HEK293 (cell line): Measurements from ENCODE around the gene AGO1.

ENCODE experiments used
- CTCF ChIA-PET: fragments of 350-600 bp; formaldehyde crosslinking; extraction: SDS; loops from one replicate; lab custom pipeline; 2021; ENCODE audit warnings: antibody characterized with exemption; lab: Yijun Ruan, JAX
- POLR2A ChIA-PET: fragments of 300-600 bp; formaldehyde crosslinking; extraction: SDS; loops from one replicate; lab custom pipeline; 2020; ENCODE audit warnings: antibody characterized with exemption, inconsistent platforms; lab: Yijun Ruan, JAX
- H3K27ac ChIP-seq: fragments of 200-500 bp; sonication (Bioruptor generic); 2 replicates; pipeline ENCODE4 v1.5.1; 2014; ENCODE audit warnings: low read depth, low read length, control low read depth, inconsistent platforms; ENCODE audit errors: extremely low read depth
- H3K36me3 ChIP-seq, 2 experiments: fragments of 200-500 bp in 1 of 2; sonication (Bioruptor generic) in 1 of 2; 1 replicate in 1 of 2; 2 replicates in 1 of 2; pipeline ENCODE4 v1.5.1; 2014 to 2017; ENCODE audit warnings: inconsistent platforms in 2 of 2, low read length in 2 of 2; ENCODE audit not compliant: control insufficient read depth in 2 of 2, insufficient read depth in 1 of 2
- H3K4me1 ChIP-seq: fragments of 200-500 bp; sonication (Bioruptor generic); 2 replicates; pipeline ENCODE4 v1.5.1; 2014; ENCODE audit warnings: mild to moderate bottlenecking, low read length, inconsistent platforms; ENCODE audit not compliant: control insufficient read depth, insufficient read depth
- H3K4me3 ChIP-seq: 2 replicates; pipeline ENCODE4 v1.5.1; 2011; ENCODE audit warnings: low read depth, mild to moderate bottlenecking, control low read depth, low read length, moderate library complexity
- H3K9me3 ChIP-seq: fragments of 200-500 bp; sonication (Bioruptor generic); 2 replicates; pipeline ENCODE4 v1.5.1; 2014; ENCODE audit warnings: low read depth, low read length, inconsistent platforms; ENCODE audit not compliant: control insufficient read depth, insufficient read depth
- BCL11B ChIP-seq: fragments of 450-650 bp; formaldehyde crosslinking; IDR thresholded peaks from 2 replicates; pipeline ENCODE4 v1.5.1; 2016; ENCODE audit warnings: low read depth, missing biosample characterization, missing genetic modification characterization
- FEZF1 ChIP-seq: fragments of 450-650 bp; formaldehyde crosslinking; IDR thresholded peaks from 2 replicates; pipeline ENCODE4 v1.5.1; 2016; ENCODE audit warnings: missing biosample characterization, missing genetic modification characterization
- GLIS1 ChIP-seq: fragments of 450-650 bp; formaldehyde crosslinking; IDR thresholded peaks from 2 replicates; pipeline ENCODE4 v1.5.1; 2016; ENCODE audit warnings: missing biosample characterization, missing genetic modification characterization
- KLF1 ChIP-seq: fragments of 450-650 bp; formaldehyde crosslinking; IDR thresholded peaks from 2 replicates; pipeline ENCODE4 v1.5.1; 2016; ENCODE audit warnings: missing biosample characterization, missing genetic modification characterization
- KLF9 ChIP-seq: fragments of 450-650 bp; formaldehyde crosslinking; IDR thresholded peaks from 2 replicates; pipeline ENCODE4 v1.5.1; 2016; ENCODE audit warnings: missing biosample characterization, missing genetic modification characterization, low read depth
- RBAK ChIP-seq: fragments of 450-650 bp; formaldehyde crosslinking; IDR thresholded peaks from 2 replicates; pipeline ENCODE4 v1.5.1; 2016; ENCODE audit warnings: missing biosample characterization, missing genetic modification characterization
- ZBTB21 ChIP-seq: fragments of 450-650 bp; formaldehyde crosslinking; IDR thresholded peaks from 2 replicates; pipeline ENCODE4 v1.5.1; 2017; ENCODE audit warnings: missing biosample characterization, missing genetic modification characterization
- ZFP69B ChIP-seq: fragments of 450-650 bp; formaldehyde crosslinking; IDR thresholded peaks from 2 replicates; pipeline ENCODE4 v1.5.1; 2016; ENCODE audit warnings: missing biosample characterization, missing genetic modification characterization
- ZIC2 ChIP-seq: fragments of 450-650 bp; formaldehyde crosslinking; IDR thresholded peaks from 2 replicates; pipeline ENCODE4 v1.5.1; 2016; ENCODE audit warnings: missing biosample characterization, missing genetic modification characterization
- ZNF157 ChIP-seq: fragments of 450-650 bp; formaldehyde crosslinking; IDR thresholded peaks from 2 replicates; pipeline ENCODE4 v1.5.1; 2016; ENCODE audit warnings: missing biosample characterization, missing genetic modification characterization
- ZNF174 ChIP-seq: fragments of 450-650 bp; formaldehyde crosslinking; IDR thresholded peaks from 2 replicates; pipeline ENCODE4 v1.5.0; 2017; ENCODE audit warnings: missing biosample characterization, mild to moderate bottlenecking, missing genetic modification characterization
- ZNF175 ChIP-seq: fragments of 450-650 bp; formaldehyde crosslinking; IDR thresholded peaks from 2 replicates; pipeline ENCODE4 v1.5.1; 2016; ENCODE audit warnings: missing biosample characterization, missing genetic modification characterization
- ZNF211 ChIP-seq: fragments of 450-650 bp; formaldehyde crosslinking; IDR thresholded peaks from 2 replicates; pipeline ENCODE4 v1.5.1; 2016; ENCODE audit warnings: low read depth, missing biosample characterization, missing genetic modification characterization
- ZNF473 ChIP-seq: fragments of 450-650 bp; formaldehyde crosslinking; IDR thresholded peaks from 2 replicates; pipeline ENCODE4 v1.5.1; 2017; ENCODE audit warnings: missing biosample characterization, missing genetic modification characterization
- ZNF514 ChIP-seq: fragments of 450-650 bp; formaldehyde crosslinking; IDR thresholded peaks from 2 replicates; pipeline ENCODE4 v1.5.1; 2016; ENCODE audit warnings: missing biosample characterization, missing genetic modification characterization
- ZNF548 ChIP-seq: fragments of 450-650 bp; formaldehyde crosslinking; IDR thresholded peaks from 2 replicates; pipeline ENCODE4 v1.5.1; 2016; ENCODE audit warnings: missing biosample characterization, missing genetic modification characterization
- ZNF555 ChIP-seq: fragments of 450-650 bp; formaldehyde crosslinking; conservative IDR thresholded peaks from 2 replicates; pipeline ENCODE4 v1.5.1; 2017; ENCODE audit warnings: missing biosample characterization, mild to moderate bottlenecking, missing genetic modification characterization, inconsistent platforms
- ZNF561 ChIP-seq: fragments of 450-650 bp; IDR thresholded peaks from 2 replicates; pipeline ENCODE4 v1.5.1; 2018; ENCODE audit warnings: missing biosample characterization, missing genetic modification characterization, borderline replicate concordance
- ZNF571 ChIP-seq: fragments of 450-650 bp; formaldehyde crosslinking; IDR thresholded peaks from 2 replicates; pipeline ENCODE4 v1.5.0; 2017; ENCODE audit warnings: missing biosample characterization, missing genetic modification characterization
- ZNF585B ChIP-seq: fragments of 450-650 bp; formaldehyde crosslinking; IDR thresholded peaks from 2 replicates; pipeline ENCODE4 v1.5.1; 2016; ENCODE audit warnings: missing biosample characterization, missing genetic modification characterization
- ZNF596 ChIP-seq: fragments of 450-650 bp; IDR thresholded peaks from 2 replicates; pipeline ENCODE4 v1.5.0; 2018; ENCODE audit warnings: missing biosample characterization, mild to moderate bottlenecking, missing genetic modification characterization, moderate library complexity
- ZNF621 ChIP-seq: fragments of 450-650 bp; formaldehyde crosslinking; IDR thresholded peaks from 2 replicates; pipeline ENCODE4 v1.5.1; 2017; ENCODE audit warnings: missing biosample characterization, missing genetic modification characterization
- ZNF626 ChIP-seq: fragments of 450-650 bp; sonication (Bioruptor Pico); formaldehyde crosslinking; IDR thresholded peaks from 2 replicates; pipeline ENCODE4 v1.5.1; 2018; ENCODE audit warnings: missing biosample characterization, missing genetic modification characterization, inconsistent platforms
- ZNF658 ChIP-seq: fragments of 450-650 bp; formaldehyde crosslinking; IDR thresholded peaks from 2 replicates; pipeline ENCODE4; 2016; ENCODE audit warnings: missing biosample characterization, missing genetic modification characterization
- ZNF670 ChIP-seq: fragments of 450-650 bp; formaldehyde crosslinking; IDR thresholded peaks from 2 replicates; pipeline ENCODE4 v1.5.1; 2016; ENCODE audit warnings: missing biosample characterization, missing genetic modification characterization, low read depth
- ZNF776 ChIP-seq: fragments of 450-650 bp; formaldehyde crosslinking; IDR thresholded peaks from 2 replicates; pipeline ENCODE4 v1.5.0; 2017; ENCODE audit warnings: missing biosample characterization, missing genetic modification characterization, borderline replicate concordance
- ZNF843 ChIP-seq: fragments of 450-650 bp; formaldehyde crosslinking; IDR thresholded peaks from 2 replicates; pipeline ENCODE4 v1.5.1; 2016; ENCODE audit warnings: missing biosample characterization, missing genetic modification characterization
- ZXDB ChIP-seq: fragments of 450-650 bp; formaldehyde crosslinking; IDR thresholded peaks from 2 replicates; pipeline ENCODE4 v1.5.1; 2016; ENCODE audit warnings: missing biosample characterization, missing genetic modification characterization
- TF ChIP-seq, protein P1 (sequence below): fragments of 450-650 bp; IDR thresholded peaks from 2 replicates; pipeline ENCODE4 v1.5.1; 2018; ENCODE audit warnings: missing biosample characterization, missing genetic modification characterization
- TF ChIP-seq, protein P2 (sequence below): fragments of 450-650 bp; formaldehyde crosslinking; IDR thresholded peaks from 2 replicates; pipeline ENCODE4 v1.5.0; 2017; ENCODE audit warnings: missing biosample characterization, missing genetic modification characterization, borderline replicate concordance
- TF ChIP-seq, protein P3 (sequence below): fragments of 450-650 bp; formaldehyde crosslinking; IDR thresholded peaks from 2 replicates; pipeline ENCODE4 v1.5.1; 2016; ENCODE audit warnings: missing biosample characterization, missing genetic modification characterization

Gene AGO1

DNA sequence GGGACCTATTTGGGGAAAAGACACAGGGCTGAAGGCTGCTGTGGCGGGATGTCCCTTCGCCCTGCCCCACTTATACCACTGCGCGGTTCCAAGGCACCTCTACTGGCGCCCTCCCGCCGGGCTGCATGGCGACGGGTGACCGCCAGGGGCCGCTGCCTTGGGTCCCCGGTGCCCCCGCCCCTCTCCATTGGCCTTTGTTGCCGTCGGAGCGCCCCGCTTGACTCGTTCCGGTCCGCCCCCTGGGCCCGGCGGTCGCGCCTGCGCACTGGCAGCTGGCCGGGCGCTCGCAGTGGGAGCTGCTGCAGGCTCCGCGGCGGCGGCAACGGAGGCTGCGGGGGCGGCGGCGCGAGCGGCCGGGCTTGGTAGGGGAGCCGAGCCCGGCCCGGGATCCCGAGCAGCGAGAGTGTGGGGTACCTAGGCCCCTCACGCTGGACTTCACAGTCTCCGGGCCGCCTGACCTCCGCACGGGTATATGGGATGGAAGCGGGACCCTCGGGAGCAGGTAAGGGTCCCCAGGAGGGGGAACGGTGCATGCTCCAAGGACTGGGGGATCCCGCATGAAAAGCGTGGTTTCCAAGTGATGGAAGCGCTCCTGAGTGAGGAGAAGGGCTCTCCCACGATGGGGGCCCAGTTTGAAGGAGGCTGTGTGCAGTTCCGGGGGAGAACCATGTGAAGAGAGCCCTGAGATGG, at the start of gene AGO1:
Gene AGO1 (plus strand): TSS at position 265 of the 690 bp plus-strand sequence. CDS start 213 bp downstream, at position 478.
- CTCF ChIA-PET = interaction anchor here (0.5 to 2.2 kb wide), 22 partner anchors 10 to 436 kb away, joined by 3 to 15 read pairs (median 3); no protein-coding TSS in a partner anchor
- peaks cover 0 to 3% of the 10 kb centered on the region in 2 experiments; a peak in 1 of 3 replicates for H3K36me3 ChIP-seq
- H3K4me3 ChIP-seq = peak within 1 kb of the TSS; percentile 90
- no peaks in the 10 kb centered on the region for H3K9me3 ChIP-seq
- POLR2A ChIA-PET = interaction anchor here (0.9 to 1.8 kb wide), 5 partner anchors 9 to 48 kb away, joined by 3 to 13 read pairs (median 3); partner anchors contain the start of gene AGO3
- H3K27ac ChIP-seq = peak within 1 kb of the TSS; percentile 80; the same call in 1 of the 2 replicates
- peaks cover 20% of the 10 kb centered on the region for H3K4me1 ChIP-seq
- TF ChIP-seq ZNF548 (no peak), ZNF776 (tag by site-specific recombination) (no peak), ZXDB (tag by site-specific recombination) (no peak), ZNF514 (tag by site-specific recombination) (no peak), ZNF555 (tag by site-specific recombination) (no peak), ZNF585B (tag by site-specific recombination) (no peak), RBAK (tag by site-specific recombination) (no peak), ZNF626 (tag by site-specific recombination) (no peak), ZNF175 (tag by site-specific recombination) (no peak), ZNF670 (no peak), KLF9 (tag by site-specific recombination) (peak; percentile 86), ZNF157 (tag by site-specific recombination) (no peak), ZNF473 (tag by site-specific recombination) (no peak), ZNF561 (tag by site-specific recombination) (peak; percentile 76), ZNF174 (tag by site-specific recombination) (no peak), ZBTB21 (tag by site-specific recombination) (peak; percentile 16; the same call in 1 of the 2 replicates), ZNF596 (peak; percentile 43; the same call in 1 of the 2 replicates), KLF1 (tag by site-specific recombination) (peak; percentile 49; the same call in 1 of the 2 replicates), ZNF843 (tag by site-specific recombination) (no peak), BCL11B (no peak), FEZF1 (tag by site-specific recombination) (no peak), GLIS1 (tag by site-specific recombination) (peak; percentile 83), ZNF211 (tag by site-specific recombination) (no peak), ZIC2 (peak; percentile 77), ZNF571 (tag by site-specific recombination) (no peak), ZNF621 (tag by site-specific recombination) (no peak), ZNF658 (no peak), ZFP69B (peak; percentile 58; the same call in 1 of the 2 replicates)
- TF ChIP-seq, protein P1, sequence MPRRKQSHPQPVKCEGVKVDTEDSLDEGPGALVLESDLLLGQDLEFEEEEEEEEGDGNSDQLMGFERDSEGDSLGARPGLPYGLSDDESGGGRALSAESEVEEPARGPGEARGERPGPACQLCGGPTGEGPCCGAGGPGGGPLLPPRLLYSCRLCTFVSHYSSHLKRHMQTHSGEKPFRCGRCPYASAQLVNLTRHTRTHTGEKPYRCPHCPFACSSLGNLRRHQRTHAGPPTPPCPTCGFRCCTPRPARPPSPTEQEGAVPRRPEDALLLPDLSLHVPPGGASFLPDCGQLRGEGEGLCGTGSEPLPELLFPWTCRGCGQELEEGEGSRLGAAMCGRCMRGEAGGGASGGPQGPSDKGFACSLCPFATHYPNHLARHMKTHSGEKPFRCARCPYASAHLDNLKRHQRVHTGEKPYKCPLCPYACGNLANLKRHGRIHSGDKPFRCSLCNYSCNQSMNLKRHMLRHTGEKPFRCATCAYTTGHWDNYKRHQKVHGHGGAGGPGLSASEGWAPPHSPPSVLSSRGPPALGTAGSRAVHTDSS (tag by site-specific recombination) = no peak
- TF ChIP-seq, protein P2, sequence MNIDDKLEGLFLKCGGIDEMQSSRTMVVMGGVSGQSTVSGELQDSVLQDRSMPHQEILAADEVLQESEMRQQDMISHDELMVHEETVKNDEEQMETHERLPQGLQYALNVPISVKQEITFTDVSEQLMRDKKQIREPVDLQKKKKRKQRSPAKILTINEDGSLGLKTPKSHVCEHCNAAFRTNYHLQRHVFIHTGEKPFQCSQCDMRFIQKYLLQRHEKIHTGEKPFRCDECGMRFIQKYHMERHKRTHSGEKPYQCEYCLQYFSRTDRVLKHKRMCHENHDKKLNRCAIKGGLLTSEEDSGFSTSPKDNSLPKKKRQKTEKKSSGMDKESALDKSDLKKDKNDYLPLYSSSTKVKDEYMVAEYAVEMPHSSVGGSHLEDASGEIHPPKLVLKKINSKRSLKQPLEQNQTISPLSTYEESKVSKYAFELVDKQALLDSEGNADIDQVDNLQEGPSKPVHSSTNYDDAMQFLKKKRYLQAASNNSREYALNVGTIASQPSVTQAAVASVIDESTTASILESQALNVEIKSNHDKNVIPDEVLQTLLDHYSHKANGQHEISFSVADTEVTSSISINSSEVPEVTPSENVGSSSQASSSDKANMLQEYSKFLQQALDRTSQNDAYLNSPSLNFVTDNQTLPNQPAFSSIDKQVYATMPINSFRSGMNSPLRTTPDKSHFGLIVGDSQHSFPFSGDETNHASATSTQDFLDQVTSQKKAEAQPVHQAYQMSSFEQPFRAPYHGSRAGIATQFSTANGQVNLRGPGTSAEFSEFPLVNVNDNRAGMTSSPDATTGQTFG = no peak
- TF ChIP-seq, protein P3, sequence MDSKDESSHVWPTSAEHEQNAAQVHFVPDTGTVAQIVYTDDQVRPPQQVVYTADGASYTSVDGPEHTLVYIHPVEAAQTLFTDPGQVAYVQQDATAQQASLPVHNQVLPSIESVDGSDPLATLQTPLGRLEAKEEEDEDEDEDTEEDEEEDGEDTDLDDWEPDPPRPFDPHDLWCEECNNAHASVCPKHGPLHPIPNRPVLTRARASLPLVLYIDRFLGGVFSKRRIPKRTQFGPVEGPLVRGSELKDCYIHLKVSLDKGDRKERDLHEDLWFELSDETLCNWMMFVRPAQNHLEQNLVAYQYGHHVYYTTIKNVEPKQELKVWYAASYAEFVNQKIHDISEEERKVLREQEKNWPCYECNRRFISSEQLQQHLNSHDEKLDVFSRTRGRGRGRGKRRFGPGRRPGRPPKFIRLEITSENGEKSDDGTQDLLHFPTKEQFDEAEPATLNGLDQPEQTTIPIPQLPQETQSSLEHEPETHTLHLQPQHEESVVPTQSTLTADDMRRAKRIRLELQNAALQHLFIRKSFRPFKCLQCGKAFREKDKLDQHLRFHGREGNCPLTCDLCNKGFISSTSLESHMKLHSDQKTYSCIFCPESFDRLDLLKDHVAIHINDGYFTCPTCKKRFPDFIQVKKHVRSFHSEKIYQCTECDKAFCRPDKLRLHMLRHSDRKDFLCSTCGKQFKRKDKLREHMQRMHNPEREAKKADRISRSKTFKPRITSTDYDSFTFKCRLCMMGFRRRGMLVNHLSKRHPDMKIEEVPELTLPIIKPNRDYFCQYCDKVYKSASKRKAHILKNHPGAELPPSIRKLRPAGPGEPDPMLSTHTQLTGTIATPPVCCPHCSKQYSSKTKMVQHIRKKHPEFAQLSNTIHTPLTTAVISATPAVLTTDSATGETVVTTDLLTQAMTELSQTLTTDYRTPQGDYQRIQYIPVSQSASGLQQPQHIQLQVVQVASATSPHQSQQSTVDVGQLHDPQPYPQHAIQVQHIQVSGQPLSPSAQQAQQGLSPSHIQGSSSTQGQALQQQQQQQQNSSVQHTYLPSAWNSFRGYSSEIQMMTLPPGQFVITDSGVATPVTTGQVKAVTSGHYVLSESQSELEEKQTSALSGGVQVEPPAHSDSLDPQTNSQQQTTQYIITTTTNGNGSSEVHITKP (tag by site-specific recombination) = peak; percentile 51; the same call in 1 of the 2 replicates
